H1 (cell line): Measurements from ENCODE around the gene PPARD. TPM values are rescaled to one million over a fixed set of nuclear protein-coding genes. Genes with fewer than 3 reads are reported as not detected.

Experiments used
- CTBP2 ChIP-seq: IDR thresholded peaks from 2 replicates; pipeline ENCODE4 v1.7.0; 2011; ENCODE audit warnings: borderline replicate concordance, mild to moderate bottlenecking, moderate library complexity, mixed read lengths, low read length; ENCODE audit not compliant: insufficient read depth, insufficient read length
- EP300 ChIP-seq, 2 experiments: IDR thresholded peaks; 1 replicate in 1 of 2; 2 replicates in 1 of 2; pipeline ENCODE4 v1.6.1; 2011 to 2012; ENCODE audit warnings: low read depth in 2 of 2, low read length in 2 of 2, mild to moderate bottlenecking in 2 of 2, borderline replicate concordance in 1 of 2, inconsistent platforms in 1 of 2, moderate library complexity in 1 of 2
- EZH2 ChIP-seq: fragments of 200-600 bp; sonication (generic); IDR thresholded peaks from 2 replicates; pipeline ENCODE4 v1.7.1; 2012; ENCODE audit warnings: low read depth, mild to moderate bottlenecking, moderate library complexity, low read length, inconsistent platforms; ENCODE audit not compliant: severe bottlenecking
- HDAC2 ChIP-seq, 2 experiments: fragments of 300-600 bp in 1 of 2; sonication (generic) in 1 of 2; IDR thresholded peaks; 2 replicates each; pipeline ENCODE4 v1.6.1; 2011 to 2012; ENCODE audit warnings: low read depth in 2 of 2, low read length in 2 of 2, mild to moderate bottlenecking in 2 of 2, moderate library complexity in 2 of 2, borderline replicate concordance in 1 of 2, inconsistent platforms in 1 of 2
- NANOG ChIP-seq: IDR thresholded peaks from 2 replicates; pipeline ENCODE4 v1.6.1; 2011; ENCODE audit warnings: low read length, low read depth, mild to moderate bottlenecking, inconsistent platforms; ENCODE audit not compliant: insufficient read depth, poor library complexity, severe bottlenecking
- RFX5 ChIP-seq: IDR thresholded peaks from 2 replicates; pipeline ENCODE4 v1.6.1; 2011; ENCODE audit warnings: low read depth, low read length, improper control_type of control experiment, borderline replicate concordance
- polyA plus RNA-seq, 7 experiments: library from polyadenylated mRNA; depleted of rRNA in 3 of 7; stranded (reverse) in 5 of 7; unstranded in 2 of 7; fragments of >200 nt in 5 of 7; fragments of 200-250 nt in 2 of 7; gene quantifications; 1 replicate in 5 of 7; 2 replicates in 1 of 7; 4 replicates in 1 of 7; pipeline versions ENCODE4 v1.2.1 to v1.2.3, GENCODE V29; 2011 to 2013; ENCODE audit warnings: missing spikeins in 2 of 7, mixed read lengths in 2 of 7
- total RNA-seq: library from RNA; stranded (reverse); fragmentation: NEBNext Ultra II Directional; extraction: Animal tissue kit (Norgen Biotek cat#: 25700); gene quantifications from 2 replicates; pipeline ENCODE4 v1.2.1, GENCODE V29; 2021

The PPARD gene
- total and polyA plus RNA-seq, 2 of the 8 experiments (the other 6 are each of a cell fraction or from before 2014, with no cell fraction given), result 14.6 to 14.9 TPM

DNA sequence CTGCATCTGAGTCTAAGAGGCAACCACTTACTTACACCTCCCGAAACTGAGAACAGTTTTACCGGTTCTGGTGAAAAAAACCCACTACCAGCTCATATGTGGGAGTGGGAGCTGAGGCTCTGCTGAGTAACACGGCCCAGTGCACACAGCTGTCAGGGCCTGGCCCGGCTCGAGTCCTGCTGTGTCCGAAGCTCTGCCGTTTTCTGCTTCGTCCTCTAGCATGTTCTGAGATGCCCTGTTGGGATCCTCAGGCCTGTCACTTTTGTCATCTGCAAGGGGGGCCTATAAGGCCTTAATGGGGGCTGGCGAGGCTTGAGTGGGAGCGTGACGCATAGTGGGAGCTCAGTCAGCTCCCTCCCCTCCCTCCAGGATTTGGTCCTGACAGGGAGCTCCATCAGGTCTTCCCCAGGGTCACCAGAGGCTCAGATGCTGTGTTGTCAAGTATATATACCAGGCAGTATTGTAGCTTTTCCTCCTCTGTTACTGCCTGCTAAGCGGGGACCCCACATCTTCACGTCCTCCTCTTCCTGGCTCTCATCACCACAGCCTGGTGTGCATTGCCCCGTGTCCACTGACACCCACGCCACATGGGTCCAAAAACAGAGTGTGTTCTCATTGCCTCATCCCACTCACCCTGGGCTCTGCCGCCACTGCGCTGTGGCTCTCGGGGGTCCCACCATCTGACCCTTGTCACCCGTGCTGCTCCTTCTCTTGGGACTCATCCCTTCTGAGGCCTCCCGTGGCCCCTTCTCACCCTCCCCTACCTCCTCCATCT is 64.5 kb downstream of the PPARD start (continued):
- no peak for TF ChIP-seq HDAC2 (IDR thresholded peaks at IDR 0.05; ENCODE audit: borderline replicate concordance in 1 of 2, low read depth in 2 of 2, low read length in 2 of 2)
- TF ChIP-seq RFX5, result no peak
- TF ChIP-seq EP300 (IDR thresholded peaks at IDR 0.05; ENCODE audit: borderline replicate concordance in 1 of 2, low read depth in 2 of 2, low read length in 2 of 2), result no peak
- TF ChIP-seq NANOG, result no peak
- TF ChIP-seq EZH2, result no peak
- TF ChIP-seq CTBP2, result no peak
